GM12801 (cell line): ENCODE results near the gene TEDC2.

Experiments used
- TF ChIP-seq, protein P1 (sequence below): IDR thresholded peaks from one replicate; pipeline ENCODE4 v1.5.1; 2011; ENCODE audit warnings: control low read depth; ENCODE audit not compliant: insufficient read length; ENCODE audit errors: extremely low read depth

The TEDC2 gene

DNA sequence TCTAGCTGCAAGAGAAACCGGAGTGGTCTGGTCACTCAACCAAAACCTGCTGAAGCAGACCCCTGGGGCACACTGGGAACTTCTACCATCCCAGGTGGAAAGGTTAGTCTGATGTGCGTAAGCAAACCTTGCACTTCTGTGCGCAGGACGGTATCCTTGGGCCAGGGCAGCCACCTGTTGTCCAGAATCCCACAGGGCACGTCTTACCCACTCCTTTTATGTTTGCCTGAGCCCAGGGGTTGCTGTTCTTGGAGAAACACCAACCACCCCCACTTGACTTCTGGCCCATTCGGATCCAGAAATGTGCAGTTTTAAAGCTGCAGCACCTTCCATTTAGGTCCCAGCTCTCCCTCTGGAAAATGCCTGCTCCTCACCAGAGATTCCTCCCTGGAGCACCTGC is 33.7 kb downstream of the TEDC2 start:
- TF ChIP-seq, protein P1, sequence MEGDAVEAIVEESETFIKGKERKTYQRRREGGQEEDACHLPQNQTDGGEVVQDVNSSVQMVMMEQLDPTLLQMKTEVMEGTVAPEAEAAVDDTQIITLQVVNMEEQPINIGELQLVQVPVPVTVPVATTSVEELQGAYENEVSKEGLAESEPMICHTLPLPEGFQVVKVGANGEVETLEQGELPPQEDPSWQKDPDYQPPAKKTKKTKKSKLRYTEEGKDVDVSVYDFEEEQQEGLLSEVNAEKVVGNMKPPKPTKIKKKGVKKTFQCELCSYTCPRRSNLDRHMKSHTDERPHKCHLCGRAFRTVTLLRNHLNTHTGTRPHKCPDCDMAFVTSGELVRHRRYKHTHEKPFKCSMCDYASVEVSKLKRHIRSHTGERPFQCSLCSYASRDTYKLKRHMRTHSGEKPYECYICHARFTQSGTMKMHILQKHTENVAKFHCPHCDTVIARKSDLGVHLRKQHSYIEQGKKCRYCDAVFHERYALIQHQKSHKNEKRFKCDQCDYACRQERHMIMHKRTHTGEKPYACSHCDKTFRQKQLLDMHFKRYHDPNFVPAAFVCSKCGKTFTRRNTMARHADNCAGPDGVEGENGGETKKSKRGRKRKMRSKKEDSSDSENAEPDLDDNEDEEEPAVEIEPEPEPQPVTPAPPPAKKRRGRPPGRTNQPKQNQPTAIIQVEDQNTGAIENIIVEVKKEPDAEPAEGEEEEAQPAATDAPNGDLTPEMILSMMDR = no peak

DNA sequence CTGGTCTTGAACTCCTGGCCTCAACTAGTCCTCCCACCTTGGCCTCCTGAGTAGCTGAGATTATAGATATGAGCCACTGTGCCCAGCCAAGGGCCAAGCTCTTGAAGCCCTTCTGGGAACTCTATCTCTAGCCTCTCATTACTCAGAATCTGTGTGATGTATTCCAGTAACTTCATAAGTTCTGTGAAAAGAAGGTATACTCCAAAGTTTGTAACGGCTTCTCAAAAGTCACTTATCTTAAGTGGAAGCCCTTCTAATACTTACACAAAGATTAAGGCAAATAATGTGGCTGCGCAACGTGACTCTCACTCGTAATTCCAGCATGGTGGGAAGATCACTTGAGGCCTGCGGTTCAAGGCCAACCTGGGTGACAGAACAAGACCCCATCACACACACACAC is 34.7 kb downstream of the TEDC2 start:
- TF ChIP-seq, protein P1 = no peak

DNA sequence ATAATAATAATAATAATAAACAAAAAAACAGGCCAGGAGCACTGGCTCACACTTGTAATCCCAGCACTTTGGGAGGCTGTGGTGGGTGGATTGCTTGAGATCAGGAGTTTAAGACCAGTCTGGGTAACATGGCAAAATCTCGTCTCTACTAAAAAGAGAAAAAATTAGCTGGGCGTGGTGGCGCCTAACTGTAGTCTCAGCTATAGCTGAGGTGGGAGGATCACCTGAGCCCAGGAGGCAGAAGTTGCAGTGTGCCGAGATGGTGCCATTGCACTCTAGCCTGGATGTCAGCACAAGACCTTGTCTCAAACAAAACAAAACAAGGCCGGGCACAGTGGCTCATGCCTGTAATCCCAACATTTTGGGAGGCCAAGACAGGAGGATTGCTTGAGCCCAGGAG is 35.1 kb downstream of the TEDC2 start:
- TF ChIP-seq, protein P1 = no peak

DNA sequence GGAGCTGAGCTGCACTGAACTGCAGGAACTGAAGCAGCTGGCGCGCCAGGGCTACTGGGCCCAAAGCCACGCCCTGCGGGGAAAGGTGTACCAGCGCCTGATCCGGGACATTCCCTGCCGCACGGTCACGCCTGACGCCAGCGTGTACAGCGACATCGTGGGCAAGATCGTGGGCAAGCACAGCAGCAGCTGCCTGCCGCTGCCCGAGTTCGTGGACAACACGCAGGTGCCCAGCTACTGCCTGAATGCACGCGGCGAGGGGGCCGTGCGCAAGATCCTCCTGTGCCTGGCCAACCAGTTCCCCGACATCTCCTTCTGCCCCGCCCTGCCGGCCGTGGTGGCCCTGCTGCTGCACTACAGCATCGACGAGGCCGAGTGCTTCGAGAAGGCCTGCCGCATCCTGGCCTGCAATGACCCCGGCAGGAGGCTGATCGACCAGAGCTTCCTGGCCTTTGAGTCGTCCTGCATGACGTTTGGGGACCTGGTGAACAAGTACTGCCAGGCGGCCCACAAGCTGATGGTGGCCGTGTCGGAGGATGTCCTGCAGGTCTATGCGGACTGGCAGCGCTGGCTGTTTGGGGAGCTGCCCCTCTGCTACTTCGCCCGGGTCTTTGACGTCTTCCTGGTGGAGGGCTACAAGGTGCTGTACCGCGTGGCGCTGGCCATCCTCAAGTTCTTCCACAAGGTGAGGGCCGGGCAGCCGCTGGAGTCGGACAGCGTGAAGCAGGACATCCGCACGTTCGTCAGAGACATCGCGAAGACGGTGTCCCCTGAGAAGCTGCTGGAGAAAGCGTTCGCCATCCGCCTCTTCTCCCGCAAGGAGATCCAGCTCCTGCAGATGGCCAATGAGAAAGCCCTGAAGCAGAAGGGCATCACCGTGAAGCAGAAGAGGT is 36.6 kb downstream of the TEDC2 start:
- TF ChIP-seq, protein P1 = no peak

DNA sequence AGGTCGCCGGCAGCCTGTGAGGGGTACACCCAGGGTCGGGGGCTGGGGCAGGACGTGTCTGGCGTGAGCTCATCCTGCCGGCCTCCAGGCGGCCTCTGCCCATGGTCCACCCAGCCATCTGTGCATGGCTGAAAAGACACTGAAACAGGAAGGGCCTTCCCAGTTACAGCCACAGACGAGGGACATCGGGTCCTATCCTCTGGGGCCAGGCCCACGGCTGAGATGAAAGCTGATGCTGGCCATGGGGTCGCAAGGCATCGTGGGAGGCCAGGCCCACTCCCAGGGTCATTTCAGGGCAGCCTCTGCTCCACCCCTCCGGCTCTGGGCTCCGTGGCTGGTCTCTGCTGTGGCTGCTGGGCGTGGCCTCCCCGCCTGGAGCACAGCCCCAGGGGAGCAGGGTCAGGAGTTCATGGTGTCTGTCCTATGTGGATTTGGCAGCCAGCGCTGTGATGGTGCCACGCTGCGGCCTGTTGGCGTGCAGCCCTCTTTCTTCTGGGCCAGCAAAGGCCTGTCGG is 37.3 kb downstream of the TEDC2 start:
- TF ChIP-seq, protein P1 = no peak

DNA sequence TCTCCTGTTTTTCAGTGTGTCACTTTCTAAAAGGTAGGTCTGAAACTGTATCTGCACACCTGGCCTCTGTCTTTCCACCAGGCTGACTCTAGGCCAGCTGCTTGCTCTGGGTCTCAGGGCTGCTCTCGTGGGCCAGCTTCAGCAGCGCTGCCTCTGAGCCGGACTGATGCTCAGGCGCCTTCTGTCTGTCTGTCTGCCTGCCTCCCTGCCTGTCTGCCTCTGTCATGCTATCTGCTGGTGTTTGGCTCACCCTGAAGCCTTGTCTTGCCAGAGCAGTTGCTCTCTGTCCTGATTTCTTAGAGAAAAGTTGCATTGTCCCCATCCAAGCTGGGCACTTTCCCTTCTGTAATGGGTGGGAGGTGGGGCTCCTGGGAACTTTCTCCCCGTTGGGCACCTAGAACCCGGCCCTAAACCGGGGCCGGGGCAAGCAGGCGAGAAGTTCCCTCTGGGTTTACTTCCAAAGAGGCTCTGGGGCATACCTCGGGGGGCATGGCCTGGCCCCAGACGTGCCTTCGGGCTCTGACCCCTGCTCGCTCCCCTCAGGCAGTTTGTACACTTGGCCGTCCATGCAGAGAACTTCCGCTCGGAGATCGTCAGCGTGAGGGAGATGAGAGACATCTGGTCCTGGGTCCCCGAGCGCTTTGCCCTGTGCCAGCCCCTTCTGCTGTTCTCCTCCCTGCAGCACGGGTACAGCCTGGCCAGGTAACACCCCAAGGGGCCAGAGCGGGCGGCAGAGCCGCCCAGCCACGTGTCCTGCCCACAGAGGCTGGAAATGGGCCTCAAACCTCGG is 38.0 kb downstream of the TEDC2 start:
- TF ChIP-seq, protein P1 = no peak

DNA sequence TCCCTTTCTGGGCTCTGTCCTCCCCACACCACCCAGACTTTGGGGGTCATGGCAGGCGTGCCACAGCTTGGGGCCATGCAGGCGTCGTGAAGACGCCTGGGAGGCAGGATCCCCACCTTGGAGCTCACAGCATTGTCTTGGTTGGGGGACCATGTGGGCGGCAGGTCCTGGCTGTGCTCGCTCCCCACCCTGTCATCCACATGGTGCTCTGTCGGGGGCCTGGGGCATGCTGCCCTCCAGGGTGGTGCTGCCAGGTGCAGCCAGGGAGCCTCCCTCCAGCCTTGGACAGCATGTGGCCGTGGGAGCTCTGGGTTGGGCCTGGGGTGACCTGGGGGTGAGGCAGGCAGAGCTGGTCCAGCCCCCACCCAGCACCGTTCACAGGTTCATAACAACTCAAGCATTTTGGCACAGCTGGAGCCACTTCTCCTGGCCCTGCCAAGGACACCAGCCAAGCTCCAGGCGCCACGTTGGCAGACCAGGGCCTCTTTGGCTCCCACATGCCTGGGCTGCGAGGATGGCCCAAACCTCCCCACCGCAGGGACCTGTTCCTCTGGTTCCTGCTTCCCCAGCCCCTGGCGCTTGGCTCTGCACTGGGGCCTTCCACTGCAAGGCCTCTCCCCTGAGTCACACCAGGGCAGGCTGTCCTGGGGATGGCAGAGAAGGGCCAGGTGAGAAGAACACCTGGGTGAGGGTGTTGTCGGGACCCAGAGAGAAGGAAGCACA is 38.8 kb downstream of the TEDC2 start:
- TF ChIP-seq, protein P1 = no peak
